ENCODE measurements around the gene GLB1L.
A peak's percentile ranks its signal among the peaks of the same experiment; 100 is the strongest.
"Not testable (repeated sequence)": the region's sequence is repeated elsewhere in the genome, so short reads cannot be mapped to it uniquely, and the experiment has no call there.

GLB1L gene

GRCh38 chr2:219206328-219207133 lies 38.7 kb downstream of the GLB1L start, which contains the start of gene ZFAND2B:
Gene ZFAND2B, plus strand, starts transcription at chr2:219206782. Its CDS starts 206 bp downstream, at chr2:219206988.
- DNase-seq (ENCODE audit: low read depth) = peak; percentile 92

GRCh38 chr2:219205981-219206327 lies 39.3 kb downstream of the GLB1L start:
- DNase-seq (ENCODE audit: low read depth) = no peak

GRCh38 chr2:219205165-219205538 lies 40.1 kb downstream of the GLB1L start:
- no peak for DNase-seq (ENCODE audit: low read depth)

- DNase-seq (ENCODE audit: low read depth) = no peak
Measured at GRCh38 chr2:219204425-219205164, 40.6 kb downstream of the GLB1L start.

GRCh38 chr2:219201331-219201730 lies 43.9 kb downstream of the GLB1L start:
- DNase-seq (ENCODE audit: low read depth) = not testable (repeated sequence)

- DNase-seq (ENCODE audit: low read depth) = not testable (repeated sequence)
Measured at GRCh38 chr2:219200502-219201326, 44.5 kb downstream of the GLB1L start.

GRCh38 chr2:219199470-219200211 lies 45.6 kb downstream of the GLB1L start:
- no peak for DNase-seq (ENCODE audit: low read depth)

GRCh38 chr2:219198974-219199373 lies 46.3 kb downstream of the GLB1L start:
- DNase-seq (ENCODE audit: low read depth) = no peak

- DNase-seq (ENCODE audit: low read depth) = no peak
Measured at GRCh38 chr2:219197388-219197787, 47.9 kb downstream of the GLB1L start.

- no peak for DNase-seq (ENCODE audit: low read depth)
Measured at GRCh38 chr2:219186754-219187456, 58.3 kb downstream of the GLB1L start.

All from stimulated activated CD4-positive, alpha-beta T cell treated with anti-CD3 and anti-CD28 coated beads, Interleukin-2, amount 100 ng/mL, for 4 hours (primary cell).